GM12891 (cell line): ENCODE results near the gene MYO9A.

Experiments
- POLR2A ChIP-seq: IDR thresholded peaks from 2 replicates; pipeline ENCODE4 v1.6.1; 2011; ENCODE audit warnings: low read depth, low read length, control low read depth
- POLR2AphosphoS5 ChIP-seq: IDR thresholded peaks from 2 replicates; pipeline ENCODE4 v1.6.1; 2011; ENCODE audit warnings: low read depth, low read length, control low read depth

GRCh38 chr15:71888797-71889196, 229.2 kb downstream of the MYO9A start:
- TF ChIP-seq POLR2AphosphoS5 (no peak), POLR2A (no peak)
